NCI-H128 (cell line): ENCODE data around the gene RDH16.

Experiments
- DNase-seq: peaks from one replicate; lab custom pipeline; 2025; ENCODE audit not compliant: unreplicated experiment; lab: John Stamatoyannopoulos, UW

RDH16 gene

DNA sequence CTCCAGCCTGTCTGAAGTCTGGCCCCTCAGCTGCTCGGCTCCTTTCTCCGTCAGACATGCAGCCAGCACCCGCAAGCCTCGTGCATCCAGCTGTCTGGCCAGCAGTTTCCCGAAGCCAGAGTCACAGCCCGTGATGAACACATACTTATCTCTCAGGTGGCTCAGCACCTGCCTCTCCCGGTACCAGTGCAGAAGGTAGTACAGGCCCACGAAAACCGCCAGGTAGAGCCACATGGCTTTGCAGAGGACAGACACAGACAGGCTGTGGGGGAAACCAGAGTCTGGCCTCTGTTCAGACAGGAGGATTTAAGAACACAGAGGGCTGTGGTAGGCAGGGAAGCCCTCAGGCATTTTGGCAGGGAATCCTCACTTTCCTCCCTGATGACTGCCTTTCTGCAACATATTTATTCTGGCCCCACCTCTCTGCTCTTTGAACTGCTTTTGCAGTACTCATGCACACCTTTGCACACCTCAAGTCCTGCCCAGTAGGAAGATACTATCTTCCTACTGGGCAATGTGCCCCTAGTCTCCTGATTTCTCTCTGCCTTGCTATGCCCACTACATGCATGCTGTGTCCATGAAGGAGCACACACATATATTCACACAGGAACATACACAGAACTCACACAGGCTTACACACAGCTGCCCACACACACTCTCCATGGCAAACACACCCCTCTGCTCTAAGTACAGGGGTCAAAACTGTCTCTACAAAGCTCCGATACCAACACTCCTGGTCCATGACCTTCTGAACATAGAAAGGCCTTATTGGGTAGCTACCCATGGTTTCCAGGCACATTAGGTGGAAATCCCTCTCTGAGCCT, at the start of gene RDH16:
Gene RDH16, minus strand, starts transcription at position 380 of the 824 bp plus-strand sequence. Its CDS starts 146 bp downstream, at position 234.
- DNase-seq, result no peak

DNA sequence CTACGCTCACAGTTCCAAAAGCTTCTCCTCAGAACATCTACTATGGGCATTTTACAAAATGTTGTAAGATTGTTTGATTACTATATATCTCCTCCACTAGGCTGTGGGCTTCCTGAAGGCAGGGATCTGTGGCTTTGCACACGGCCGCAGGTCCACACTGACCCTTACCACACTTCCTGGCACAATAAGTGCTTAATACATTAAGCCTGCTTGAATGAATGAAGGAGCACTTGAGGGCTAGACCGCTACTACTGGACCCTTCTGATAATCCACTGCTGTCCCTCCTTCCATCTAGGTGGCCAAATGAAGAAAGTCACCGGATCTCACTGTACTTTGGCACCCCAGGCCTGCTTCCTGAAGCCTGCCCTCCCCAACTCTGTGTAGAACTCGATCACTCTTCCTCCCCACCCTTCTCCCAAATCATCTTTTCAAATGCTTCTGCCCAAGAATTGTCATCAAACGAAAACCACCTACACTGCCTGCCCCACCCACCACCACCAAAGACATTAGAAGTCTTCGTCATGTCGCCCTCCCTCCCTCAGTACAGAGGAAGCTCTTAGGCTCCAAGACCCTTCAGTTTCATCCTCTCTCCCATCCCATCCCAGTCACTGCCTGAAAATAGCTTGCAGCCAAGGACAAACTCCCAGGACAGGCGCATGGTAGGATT, 49.5 kb upstream of the RDH16 start:
- DNase-seq, result no peak

- no peak for DNase-seq
These were observed 48.8 kb upstream of the RDH16 start, which contains the start of gene ZBTB39 for GRCh38 chr12:57005980-57006808. TSS of gene ZBTB39 (minus strand) at chr12:57006546. CDS start at chr12:57004917, 1,629 bp downstream.

DNA sequence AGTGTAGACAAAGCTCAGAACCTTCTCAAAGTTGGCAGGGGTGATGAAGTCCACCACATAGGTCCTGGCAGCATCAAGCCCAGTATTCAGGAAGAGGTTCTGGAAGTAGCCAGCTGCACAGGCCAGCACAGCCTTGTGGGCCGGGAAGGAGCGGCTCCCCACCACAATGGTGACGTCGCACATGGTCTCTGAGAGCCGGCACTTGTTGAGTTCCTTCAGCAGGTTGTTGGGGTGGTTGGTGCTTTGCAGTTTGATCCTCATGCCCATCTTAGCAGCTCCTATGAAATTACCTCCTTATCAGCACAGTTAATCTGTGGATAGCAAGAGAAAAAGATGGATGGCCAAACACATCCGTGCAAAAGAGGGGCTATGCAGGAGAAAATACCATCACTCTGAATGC, 47.2 kb upstream of the RDH16 start:
- no peak for DNase-seq

- no peak for DNase-seq
These were observed 46.0 kb upstream of the RDH16 start for GRCh38 chr12:57003395-57003794.

DNA sequence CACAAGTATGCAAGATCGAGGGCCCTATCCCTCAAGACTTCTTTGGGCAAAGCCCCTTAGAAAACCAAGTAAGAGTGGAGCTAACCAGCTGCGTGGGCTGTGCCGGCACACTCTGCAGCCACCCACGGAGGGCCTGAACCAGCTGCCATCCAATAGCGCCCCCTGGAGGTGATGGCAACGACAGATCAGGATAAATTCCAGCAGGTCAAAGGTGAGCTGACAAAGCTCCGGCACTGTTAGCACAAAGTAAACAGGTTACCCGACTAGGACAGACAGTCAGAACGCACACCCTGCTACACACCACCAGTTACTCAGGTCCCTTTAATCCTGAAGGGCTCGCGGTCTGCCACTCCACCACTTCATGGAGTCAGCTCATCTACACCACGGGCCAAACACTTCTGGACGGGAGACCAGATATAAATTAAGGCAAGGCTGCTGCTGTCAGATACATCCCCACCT, 44.1 kb upstream of the RDH16 start:
- DNase-seq, result peak; percentile 10

- DNase-seq, result no peak
These were observed 43.0 kb upstream of the RDH16 start for GRCh38 chr12:57000393-57000792.

DNA sequence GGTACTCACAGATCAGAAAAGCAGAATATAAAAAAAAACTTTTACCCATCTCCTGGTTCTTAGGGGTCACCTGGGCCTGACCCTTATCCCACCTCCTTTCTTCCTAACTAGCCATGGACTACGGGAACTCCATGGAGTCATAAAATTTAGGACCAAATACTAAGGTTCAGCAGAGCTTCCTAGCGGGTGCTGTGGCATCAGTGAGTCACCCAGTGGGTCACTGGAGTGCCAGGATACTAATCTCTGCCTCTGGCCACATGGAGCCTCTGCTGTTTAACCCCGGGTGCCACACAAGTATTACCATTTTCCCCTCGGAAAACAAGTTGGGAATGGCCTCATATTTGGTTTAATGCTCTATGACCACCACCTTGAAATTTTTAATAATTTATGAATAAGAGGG, 42.0 kb upstream of the RDH16 start:
- DNase-seq, result no peak

DNA sequence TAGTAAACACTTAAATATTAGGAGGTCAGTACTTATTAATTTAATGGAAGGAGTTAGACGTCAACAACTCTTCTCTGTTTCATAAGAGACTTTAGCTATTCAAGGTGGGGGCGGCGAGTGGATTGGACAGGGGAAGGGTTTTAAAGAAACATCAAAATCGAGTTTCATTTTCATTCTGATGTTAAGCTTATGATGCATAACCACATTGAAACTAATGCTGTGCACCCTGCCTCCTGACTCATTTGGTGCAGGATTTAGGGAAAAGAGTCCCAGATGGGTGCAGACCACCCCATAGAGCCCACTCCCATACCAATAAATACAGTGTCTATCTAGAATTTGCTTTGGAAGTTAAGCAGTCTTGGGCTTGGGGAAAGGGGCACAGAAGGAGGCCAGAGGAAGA, 41.6 kb upstream of the RDH16 start:
- DNase-seq, result no peak

DNA sequence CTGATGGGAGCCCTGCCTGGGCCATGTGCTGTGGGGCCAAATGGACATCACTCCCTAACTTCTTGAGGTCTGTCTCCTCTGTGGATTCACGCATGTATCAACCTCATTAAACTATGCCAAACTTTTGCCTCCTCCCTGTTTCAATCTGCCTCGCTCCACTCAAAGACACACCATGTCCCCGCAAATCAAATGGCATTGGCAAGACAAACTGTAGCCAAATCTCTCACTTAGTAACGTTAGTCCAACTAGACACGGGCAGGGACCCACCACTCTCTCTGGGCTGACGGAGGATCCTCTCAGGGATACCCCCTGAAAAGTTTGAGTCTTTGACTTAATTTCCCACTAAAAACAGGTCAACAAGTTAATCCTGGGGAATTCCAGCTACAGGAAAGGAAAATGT, 40.9 kb upstream of the RDH16 start:
- no peak for DNase-seq

GRCh38 chr12:56996793-56997545, 39.6 kb upstream of the RDH16 start:
- DNase-seq, result no peak

DNA sequence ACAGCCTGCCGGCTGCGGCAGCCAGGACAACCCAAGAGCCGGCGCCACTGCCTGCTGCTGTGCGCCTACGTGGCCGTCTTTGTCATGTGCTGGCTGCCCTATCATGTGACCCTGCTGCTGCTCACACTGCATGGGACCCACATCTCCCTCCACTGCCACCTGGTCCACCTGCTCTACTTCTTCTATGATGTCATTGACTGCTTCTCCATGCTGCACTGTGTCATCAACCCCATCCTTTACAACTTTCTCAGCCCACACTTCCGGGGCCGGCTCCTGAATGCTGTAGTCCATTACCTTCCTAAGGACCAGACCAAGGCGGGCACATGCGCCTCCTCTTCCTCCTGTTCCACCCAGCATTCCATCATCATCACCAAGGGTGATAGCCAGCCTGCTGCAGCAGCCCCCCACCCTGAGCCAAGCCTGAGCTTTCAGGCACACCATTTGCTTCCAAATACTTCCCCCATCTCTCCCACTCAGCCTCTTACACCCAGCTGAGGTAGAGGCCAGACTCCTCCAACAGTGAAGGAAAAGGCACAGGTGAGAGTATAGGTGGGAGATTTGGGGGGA, 38.6 kb upstream of the RDH16 start:
- DNase-seq, result no peak

DNA sequence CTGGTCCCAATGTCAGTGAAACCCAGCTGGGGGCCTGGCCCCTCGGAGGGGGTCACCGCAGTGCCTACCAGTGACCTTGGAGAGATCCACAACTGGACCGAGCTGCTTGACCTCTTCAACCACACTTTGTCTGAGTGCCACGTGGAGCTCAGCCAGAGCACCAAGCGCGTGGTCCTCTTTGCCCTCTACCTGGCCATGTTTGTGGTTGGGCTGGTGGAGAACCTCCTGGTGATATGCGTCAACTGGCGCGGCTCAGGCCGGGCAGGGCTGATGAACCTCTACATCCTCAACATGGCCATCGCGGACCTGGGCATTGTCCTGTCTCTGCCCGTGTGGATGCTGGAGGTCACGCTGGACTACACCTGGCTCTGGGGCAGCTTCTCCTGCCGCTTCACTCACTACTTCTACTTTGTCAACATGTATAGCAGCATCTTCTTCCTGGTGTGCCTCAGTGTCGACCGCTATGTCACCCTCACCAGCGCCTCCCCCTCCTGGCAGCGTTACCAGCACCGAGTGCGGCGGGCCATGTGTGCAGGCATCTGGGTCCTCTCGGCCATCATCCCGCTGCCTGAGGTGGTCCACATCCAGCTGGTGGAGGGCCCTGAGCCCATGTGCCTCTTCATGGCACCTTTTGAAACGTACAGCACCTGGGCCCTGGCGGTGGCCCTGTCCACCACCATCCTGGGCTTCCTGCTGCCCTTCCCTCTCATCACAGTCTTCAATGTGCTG, 38.0 kb upstream of the RDH16 start:
- no peak for DNase-seq

- no peak for DNase-seq
These were observed 36.9 kb upstream of the RDH16 start for GRCh38 chr12:56994231-56994746.

DNA sequence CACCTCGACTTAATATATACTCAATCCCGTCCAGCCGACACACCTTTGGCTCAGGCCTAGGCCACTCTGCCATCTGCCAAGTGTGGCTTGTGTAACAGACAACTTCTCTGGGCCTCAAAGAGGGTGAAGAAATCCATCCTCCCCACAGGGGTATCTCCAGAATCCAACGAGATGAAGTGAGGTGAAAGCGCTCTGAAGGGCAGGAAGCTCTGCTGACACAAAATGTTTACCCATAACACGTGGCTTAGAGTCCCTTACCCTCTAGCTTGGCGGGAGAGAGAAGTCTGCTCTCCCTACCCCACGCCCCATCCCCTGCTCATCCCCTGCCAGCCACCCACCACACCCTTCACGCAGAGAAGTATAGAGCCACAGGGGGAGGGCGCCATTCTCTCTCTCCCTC, 35.9 kb upstream of the RDH16 start:
- DNase-seq, result no peak

DNA sequence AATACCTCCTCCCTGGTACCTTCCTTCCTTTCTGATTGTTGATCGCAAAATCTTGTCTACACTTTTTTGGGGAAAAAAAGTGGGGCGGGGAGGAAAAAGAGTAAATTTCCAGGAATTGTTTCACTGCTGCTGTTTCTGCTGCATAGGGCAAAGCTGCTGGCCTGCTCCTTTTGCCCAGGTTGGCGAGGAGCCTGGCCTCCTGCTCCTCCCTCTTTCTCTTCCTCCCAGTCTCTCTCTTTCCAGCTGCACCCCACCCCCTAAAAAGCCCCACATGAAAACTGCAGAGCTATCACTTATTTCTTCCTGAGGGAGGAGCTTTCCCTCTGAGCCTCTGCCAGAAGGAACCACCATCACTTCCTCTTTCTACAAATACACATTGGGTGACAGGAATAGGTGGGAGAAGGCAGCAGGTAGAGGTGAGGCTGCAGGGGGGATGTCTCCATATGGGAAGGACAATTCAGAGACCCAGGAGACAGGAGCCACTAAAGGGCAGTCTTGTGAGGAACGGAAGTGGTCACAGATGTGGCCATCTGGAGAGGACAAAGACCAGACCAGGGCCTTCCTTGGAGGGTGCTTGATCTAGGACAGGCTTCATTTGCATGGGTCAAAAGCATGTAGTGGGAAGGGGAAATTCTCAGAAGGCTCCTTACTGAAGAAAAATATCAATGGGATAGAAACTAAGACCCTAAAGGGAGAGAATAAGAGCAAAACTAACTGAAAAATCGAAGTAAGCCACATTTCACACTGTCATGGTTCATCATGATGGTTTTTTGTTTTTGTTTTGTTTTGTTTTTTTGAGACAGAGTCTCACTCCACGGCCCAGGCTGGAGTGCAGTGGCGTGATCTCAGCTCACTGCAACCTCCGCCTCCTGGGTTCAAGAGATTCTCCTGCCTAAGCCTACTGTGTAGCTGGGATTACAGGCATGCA, 34.2 kb upstream of the RDH16 start:
- no peak for DNase-seq

- DNase-seq, result no peak
These were observed 33.4 kb upstream of the RDH16 start for GRCh38 chr12:56990648-56991318.
